OCI-LY1 (cell line): Measurements from ENCODE around the gene DUSP11.

ENCODE experiments used
- H2AFZ ChIP-seq: fragments of 200-600 bp; sonication (generic), shearing (Covaris generic); 2 replicates; pipeline ENCODE4 v1.6.0; 2014; ENCODE audit warnings: antibody characterized with exemption, mild to moderate bottlenecking, low read length
- H3F3A ChIP-seq: fragments of 200-600 bp; sonication (generic), shearing (Covaris generic); 2 replicates; pipeline ENCODE4 v1.6.0; 2014; ENCODE audit warnings: mild to moderate bottlenecking, antibody characterized with exemption, low read length, moderate library complexity; ENCODE audit not compliant: insufficient read depth
- H3K27ac ChIP-seq: fragments of 200-600 bp; sonication (generic); 2 replicates; pipeline ENCODE4 v1.5.1; 2014; ENCODE audit warnings: low read length, mixed run types, mild to moderate bottlenecking, low read depth; ENCODE audit not compliant: poor library complexity, severe bottlenecking
- H3K27me3 ChIP-seq: fragments of 200-600 bp; sonication (generic); 2 replicates; pipeline ENCODE4 v1.6.0; 2014; ENCODE audit warnings: antibody characterized with exemption, mild to moderate bottlenecking, low read length, moderate library complexity; ENCODE audit not compliant: insufficient read depth
- H3K36me3 ChIP-seq: fragments of 200-600 bp; sonication (generic); 2 replicates; pipeline ENCODE4 v1.6.1; 2014; ENCODE audit warnings: mild to moderate bottlenecking, antibody characterized with exemption, low read length, moderate library complexity, mixed read lengths; ENCODE audit not compliant: insufficient read depth
- H3K4me1 ChIP-seq: fragments of 200-600 bp; sonication (generic); 2 replicates; pipeline ENCODE4 v1.5.1; 2014; ENCODE audit warnings: mild to moderate bottlenecking, low read length, moderate library complexity; ENCODE audit not compliant: insufficient read depth, severe bottlenecking
- H3K4me2 ChIP-seq: fragments of 200-600 bp; sonication (generic), shearing (Covaris generic); 2 replicates; pipeline ENCODE4 v1.6.1; 2014; ENCODE audit warnings: low read length
- H3K4me3 ChIP-seq: fragments of 200-600 bp; sonication (generic); 2 replicates; pipeline ENCODE4 v1.5.1; 2014; ENCODE audit warnings: low read length, low read depth, mild to moderate bottlenecking, mixed read lengths; ENCODE audit not compliant: poor library complexity, severe bottlenecking
- H3K79me2 ChIP-seq: fragments of 200-600 bp; shearing (Covaris generic); 2 replicates; pipeline ENCODE4 v1.6.1; 2016; ENCODE audit warnings: mixed run types, low read length, mixed read lengths; ENCODE audit not compliant: insufficient read depth
- H3K9ac ChIP-seq: fragments of 200-600 bp; sonication (generic), shearing (Covaris generic); 2 replicates; pipeline ENCODE4 v1.6.1; 2014; ENCODE audit warnings: mild to moderate bottlenecking, low read length, mixed read lengths
- H3K9me2 ChIP-seq: fragments of 200-600 bp; sonication (generic), shearing (Covaris generic); 2 replicates; pipeline ENCODE4 v1.6.1; 2014; ENCODE audit warnings: low read depth, mild to moderate bottlenecking, low read length, mixed read lengths
- H3K9me3 ChIP-seq: fragments of 200-600 bp; shearing (Covaris generic); 2 replicates; pipeline ENCODE4 v1.6.1; 2014; ENCODE audit warnings: low read length, mixed read lengths
- H4K20me1 ChIP-seq: fragments of 200-600 bp; sonication (generic), shearing (Covaris generic); 2 replicates; pipeline ENCODE4 v1.6.0; 2016; ENCODE audit warnings: mild to moderate bottlenecking, low read length; ENCODE audit not compliant: insufficient read depth
- EZH2 ChIP-seq: fragments of 200-600 bp; sonication (generic), shearing (Covaris generic); IDR thresholded peaks from 2 replicates; pipeline ENCODE4 v1.8.0; 2017; ENCODE audit warnings: borderline replicate concordance, mixed run types, mild to moderate bottlenecking, antibody characterized with exemption, low read length, moderate library complexity, mixed read lengths
- TF ChIP-seq, protein P1 (sequence below): fragments of 200-600 bp; sonication (generic), shearing (Covaris generic); IDR thresholded peaks from 2 replicates; pipeline ENCODE4 v1.5.1; 2017; ENCODE audit warnings: mild to moderate bottlenecking, antibody characterized with exemption, low read length, moderate library complexity, mixed read lengths

Gene DUSP11

DNA sequence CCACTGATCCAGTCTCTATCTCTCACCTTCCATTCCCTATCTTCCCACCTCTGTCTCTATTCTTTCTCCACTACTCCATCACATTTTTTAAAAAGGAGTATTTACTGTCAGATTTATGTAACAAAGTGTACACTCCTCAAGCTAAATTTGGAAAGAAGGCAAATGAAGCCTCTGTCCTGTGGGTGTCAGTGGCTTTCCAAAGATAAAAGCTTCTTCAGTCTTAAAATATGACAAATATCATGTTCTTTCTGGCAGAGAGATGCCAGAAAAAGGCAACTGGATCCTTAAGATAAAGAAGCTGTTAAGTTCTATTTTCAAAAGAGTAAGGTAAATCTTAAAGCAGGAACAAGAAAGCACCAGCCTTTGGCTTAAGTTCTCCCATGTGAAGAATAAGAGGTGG, 7.1 kb downstream of the DUSP11 start:
- Histone ChIP-seq H3K4me3 (no peak overlapping the region), H3K27ac (no peak overlapping the region), H3K9me2 (no peaks in the 10 kb centered on the region), H3K36me3 (peaks cover 76% of the 10 kb centered on the region), H3K27me3 (no peaks in the 10 kb centered on the region), H3K79me2 (no peaks in the 10 kb centered on the region), H4K20me1 (no peaks in the 10 kb centered on the region), H3K4me2 (no peak overlapping the region), H3F3A (no peaks in the 10 kb centered on the region), H3K4me1 (no peaks in the 10 kb centered on the region), H3K9ac (no peak overlapping the region), H2AFZ (no peak overlapping the region), H3K9me3 (no peaks in the 10 kb centered on the region)
- TF ChIP-seq, protein P1, sequence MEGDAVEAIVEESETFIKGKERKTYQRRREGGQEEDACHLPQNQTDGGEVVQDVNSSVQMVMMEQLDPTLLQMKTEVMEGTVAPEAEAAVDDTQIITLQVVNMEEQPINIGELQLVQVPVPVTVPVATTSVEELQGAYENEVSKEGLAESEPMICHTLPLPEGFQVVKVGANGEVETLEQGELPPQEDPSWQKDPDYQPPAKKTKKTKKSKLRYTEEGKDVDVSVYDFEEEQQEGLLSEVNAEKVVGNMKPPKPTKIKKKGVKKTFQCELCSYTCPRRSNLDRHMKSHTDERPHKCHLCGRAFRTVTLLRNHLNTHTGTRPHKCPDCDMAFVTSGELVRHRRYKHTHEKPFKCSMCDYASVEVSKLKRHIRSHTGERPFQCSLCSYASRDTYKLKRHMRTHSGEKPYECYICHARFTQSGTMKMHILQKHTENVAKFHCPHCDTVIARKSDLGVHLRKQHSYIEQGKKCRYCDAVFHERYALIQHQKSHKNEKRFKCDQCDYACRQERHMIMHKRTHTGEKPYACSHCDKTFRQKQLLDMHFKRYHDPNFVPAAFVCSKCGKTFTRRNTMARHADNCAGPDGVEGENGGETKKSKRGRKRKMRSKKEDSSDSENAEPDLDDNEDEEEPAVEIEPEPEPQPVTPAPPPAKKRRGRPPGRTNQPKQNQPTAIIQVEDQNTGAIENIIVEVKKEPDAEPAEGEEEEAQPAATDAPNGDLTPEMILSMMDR: no peak
- no peak for TF ChIP-seq EZH2

- H3K9ac ChIP-seq: no peak overlapping the region
Observed at GRCh38 chr2:73770725-73771124, 9.2 kb downstream of the DUSP11 start.

DNA sequence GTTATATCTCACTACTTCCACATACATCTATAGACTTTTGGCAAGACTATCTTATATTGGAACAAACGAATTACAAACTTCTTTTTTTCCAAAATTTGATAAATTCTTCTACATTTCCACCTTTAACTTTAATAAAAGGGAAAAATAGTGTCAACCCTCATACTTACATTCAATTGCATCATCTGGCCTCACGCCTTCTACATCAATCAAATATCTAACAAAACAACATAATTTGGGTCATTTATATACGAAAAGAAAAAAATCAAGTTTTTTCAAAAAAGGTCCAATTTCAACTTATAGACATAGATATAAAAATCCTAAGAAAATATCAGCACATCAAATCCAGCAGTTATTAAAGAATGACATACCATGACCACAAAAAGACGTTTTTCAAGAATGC, 12.9 kb downstream of the DUSP11 start:
- no peak overlapping the region for H3K9ac ChIP-seq
- H2AFZ ChIP-seq: no peak overlapping the region
- no peaks in the 10 kb centered on the region for H4K20me1 ChIP-seq
- no peak overlapping the region for H3K27ac ChIP-seq
- peaks cover 81% of the 10 kb centered on the region for H3K36me3 ChIP-seq
- H3K27me3 ChIP-seq: no peaks in the 10 kb centered on the region
- H3K4me1 ChIP-seq: no peaks in the 10 kb centered on the region
- H3K4me2 ChIP-seq: no peak overlapping the region
- no peaks in the 10 kb centered on the region for H3F3A ChIP-seq
- TF ChIP-seq, protein P1: no peak
- H3K9me3 ChIP-seq: no peaks in the 10 kb centered on the region
- no peaks in the 10 kb centered on the region for H3K9me2 ChIP-seq
- H3K4me3 ChIP-seq: no peak overlapping the region
- H3K79me2 ChIP-seq: no peaks in the 10 kb centered on the region

More at GRCh38 chr2:73770725-73771124, 9.2 kb downstream of the DUSP11 start:
- no peak overlapping the region for H2AFZ ChIP-seq
- H3K4me1 ChIP-seq: no peaks in the 10 kb centered on the region
- H3K9me3 ChIP-seq: no peaks in the 10 kb centered on the region
- H3K79me2 ChIP-seq: no peaks in the 10 kb centered on the region
- H3K36me3 ChIP-seq: peaks cover 77% of the 10 kb centered on the region
- TF ChIP-seq EZH2: no peak
- TF ChIP-seq, protein P1: no peak
- H3K4me2 ChIP-seq: no peak overlapping the region
- no peaks in the 10 kb centered on the region for H3K27me3 ChIP-seq
- no peaks in the 10 kb centered on the region for H3K9me2 ChIP-seq
- no peaks in the 10 kb centered on the region for H3F3A ChIP-seq
- no peaks in the 10 kb centered on the region for H4K20me1 ChIP-seq
- no peak overlapping the region for H3K27ac ChIP-seq
- H3K4me3 ChIP-seq: no peak overlapping the region
